HUES64 (cell line): ENCODE data around the gene CHMP1B. TPM values are rescaled to one million over a fixed set of nuclear protein-coding genes. Genes with fewer than 3 reads are reported as not detected.

Experiments
- H3K27ac ChIP-seq: 2 replicates; pipeline ENCODE4 v1.7.0; 2013; ENCODE audit warnings: low read depth, low read length, inconsistent platforms
- H3K27me3 ChIP-seq: 2 replicates; pipeline ENCODE4 v1.6.1; 2013; ENCODE audit warnings: mild to moderate bottlenecking, low read length; ENCODE audit not compliant: insufficient read depth
- H3K36me3 ChIP-seq: 2 replicates; pipeline ENCODE4 v1.6.1; 2013; ENCODE audit warnings: mild to moderate bottlenecking, low read length; ENCODE audit not compliant: insufficient read depth
- H3K4me1 ChIP-seq: 2 replicates; pipeline ENCODE4 v1.6.1; 2013; ENCODE audit warnings: mild to moderate bottlenecking, low read length, moderate library complexity; ENCODE audit not compliant: insufficient read depth
- H3K4me3 ChIP-seq: 2 replicates; pipeline ENCODE4 v1.5.1; 2013; ENCODE audit warnings: mild to moderate bottlenecking, low read length, moderate library complexity
- H3K9ac ChIP-seq: 2 replicates; pipeline ENCODE4 v1.6.1; 2013; ENCODE audit warnings: mild to moderate bottlenecking, low read depth, low read length
- H3K9me3 ChIP-seq: 2 replicates; pipeline ENCODE4 v1.6.1; 2013; ENCODE audit warnings: low read depth, low read length; ENCODE audit not compliant: insufficient read depth
- WGBS: fragments of 150-250, 120-280 bp; methylation state at CpG from one replicate; pipeline ENCODE4 v1.1.7; 2013; ENCODE audit warnings: missing lambda C conversion rate; 5-methylcytosine and 5-hydroxymethylcytosine counted together
- polyA plus RNA-seq, 2 experiments: library from polyadenylated mRNA; stranded (reverse); fragments of 50-300 nt; gene quantifications; one replicate each; pipeline ENCODE4 v1.2.3, GENCODE V29; 2013

The CHMP1B gene
- 22.3 TPM for polyA plus RNA-seq (2013, experiment 1 of 2)
- polyA plus RNA-seq (2013, experiment 2 of 2) = 26.2 TPM

- Histone ChIP-seq H3K9me3 (no peaks in the 10 kb centered on the region), H3K27me3 (no peaks in the 10 kb centered on the region), H3K4me1 (peaks cover 24% of the 10 kb centered on the region), H3K27ac (peak within 1 kb of the TSS; percentile 80), H3K4me3 (peak within 1 kb of the TSS; percentile 82), H3K36me3 (no peaks in the 10 kb centered on the region), H3K9ac (peak within 1 kb of the TSS; percentile 92)
- WGBS = under 1% methylated on average over 53 of the region's 53 CpGs
Observed at GRCh38 chr18:11851146-11851805, at the start of gene CHMP1B. TSS of gene CHMP1B (plus strand) at chr18:11851413. CDS start at chr18:11851512, 99 bp downstream.

- no peak overlapping the region for H3K27ac ChIP-seq
- no peaks in the 10 kb centered on the region for H3K27me3 ChIP-seq
- H3K4me1 ChIP-seq = peaks cover 10% of the 10 kb centered on the region
- H3K36me3 ChIP-seq = no peaks in the 10 kb centered on the region
- 93% methylated on average over 4 of the region's 4 CpGs for WGBS
- H3K9me3 ChIP-seq = no peaks in the 10 kb centered on the region
- H3K9ac ChIP-seq = no peak overlapping the region
- no peak overlapping the region for H3K4me3 ChIP-seq
Observed at GRCh38 chr18:11801573-11801972, 49.6 kb upstream of the CHMP1B start.

- peaks cover 15% of the 10 kb centered on the region for H3K4me1 ChIP-seq
- no peaks in the 10 kb centered on the region for H3K9me3 ChIP-seq
- no peaks in the 10 kb centered on the region for H3K36me3 ChIP-seq
- no peak overlapping the region for H3K4me3 ChIP-seq
- no peak overlapping the region for H3K9ac ChIP-seq
- no peak overlapping the region for H3K27ac ChIP-seq
- no peaks in the 10 kb centered on the region for H3K27me3 ChIP-seq
- WGBS = 85% methylated on average over 6 of the region's 6 CpGs
Observed at GRCh38 chr18:11802158-11802557, 49.1 kb upstream of the CHMP1B start.

- no peaks in the 10 kb centered on the region for H3K36me3 ChIP-seq
- H3K27ac ChIP-seq = no peak overlapping the region
- peaks cover 19% of the 10 kb centered on the region for H3K4me1 ChIP-seq
- no peak overlapping the region for H3K4me3 ChIP-seq
- 95% methylated on average over 10 of the region's 10 CpGs for WGBS
- no peaks in the 10 kb centered on the region for H3K27me3 ChIP-seq
- H3K9ac ChIP-seq = no peak overlapping the region
- no peaks in the 10 kb centered on the region for H3K9me3 ChIP-seq
Observed at GRCh38 chr18:11802586-11802985, 48.6 kb upstream of the CHMP1B start.

- Histone ChIP-seq H3K4me1 (peaks cover 49% of the 10 kb centered on the region), H3K27me3 (no peaks in the 10 kb centered on the region), H3K4me3 (no peak overlapping the region), H3K9me3 (no peaks in the 10 kb centered on the region), H3K9ac (peak overlapping the region; percentile 50; the same call in 1 of the 2 replicates), H3K27ac (peak overlapping the region; percentile 83), H3K36me3 (no peaks in the 10 kb centered on the region)
- WGBS = 90% methylated on average over 7 of the region's 7 CpGs
Observed at GRCh38 chr18:11807233-11807632, 44.0 kb upstream of the CHMP1B start.

- 58% methylated on average over 11 of the region's 11 CpGs for WGBS
- Histone ChIP-seq H3K27ac (peak overlapping the region; percentile 83), H3K27me3 (no peaks in the 10 kb centered on the region), H3K36me3 (no peaks in the 10 kb centered on the region), H3K9me3 (no peaks in the 10 kb centered on the region), H3K4me1 (peaks cover 49% of the 10 kb centered on the region), H3K9ac (peak overlapping the region; percentile 50), H3K4me3 (no peak overlapping the region)
Observed at GRCh38 chr18:11808001-11808855, 43.0 kb upstream of the CHMP1B start.

GRCh38 chr18:11809895-11810294 is 41.3 kb upstream of the CHMP1B start:
- Histone ChIP-seq H3K9me3 (no peaks in the 10 kb centered on the region), H3K4me1 (peaks cover 49% of the 10 kb centered on the region), H3K27ac (peak overlapping the region; percentile 69; the same call in 1 of the 2 replicates), H3K4me3 (no peak overlapping the region), H3K27me3 (no peaks in the 10 kb centered on the region), H3K36me3 (no peaks in the 10 kb centered on the region), H3K9ac (no peak overlapping the region)
- 80% methylated on average over 6 of the region's 6 CpGs for WGBS

GRCh38 chr18:11810379-11810778 is 40.8 kb upstream of the CHMP1B start:
- no peaks in the 10 kb centered on the region for H3K36me3 ChIP-seq
- no peaks in the 10 kb centered on the region for H3K27me3 ChIP-seq
- H3K4me3 ChIP-seq = no peak overlapping the region
- no peak overlapping the region for H3K9ac ChIP-seq
- H3K9me3 ChIP-seq = no peaks in the 10 kb centered on the region
- H3K4me1 ChIP-seq = peaks cover 49% of the 10 kb centered on the region
- 87% methylated on average over 3 of the region's 3 CpGs for WGBS
- peak overlapping the region; percentile 69; the same call in 1 of the 2 replicates for H3K27ac ChIP-seq

GRCh38 chr18:11811009-11811408 is 40.2 kb upstream of the CHMP1B start:
- Histone ChIP-seq H3K27ac (no peak overlapping the region), H3K9me3 (no peaks in the 10 kb centered on the region), H3K27me3 (no peaks in the 10 kb centered on the region), H3K4me1 (peaks cover 44% of the 10 kb centered on the region), H3K9ac (no peak overlapping the region), H3K4me3 (no peak overlapping the region), H3K36me3 (no peaks in the 10 kb centered on the region)
- WGBS = 93% methylated on average over 11 of the region's 11 CpGs

- Histone ChIP-seq H3K4me3 (no peak overlapping the region), H3K4me1 (0 out of 2 replicates have a peak, but pooled peaks cover 4% of the 10 kb centered on the region), H3K27me3 (no peaks in the 10 kb centered on the region), H3K9me3 (no peaks in the 10 kb centered on the region), H3K27ac (no peak overlapping the region), H3K9ac (no peak overlapping the region), H3K36me3 (no peaks in the 10 kb centered on the region)
- WGBS = 80% methylated on average over 6 of the region's 6 CpGs
Observed at GRCh38 chr18:11817229-11817628, 34.0 kb upstream of the CHMP1B start.

- no peak overlapping the region for H3K4me3 ChIP-seq
- no peaks in the 10 kb centered on the region for H3K27me3 ChIP-seq
- H3K27ac ChIP-seq = no peak overlapping the region
- WGBS = 94% methylated on average over 17 of the region's 17 CpGs
- H3K9me3 ChIP-seq = no peaks in the 10 kb centered on the region
- H3K36me3 ChIP-seq = no peaks in the 10 kb centered on the region
- H3K9ac ChIP-seq = no peak overlapping the region
- peaks cover 12% of the 10 kb centered on the region for H3K4me1 ChIP-seq
Observed at GRCh38 chr18:11818486-11819203, 32.6 kb upstream of the CHMP1B start.
